ENCODE results near the gene WASHC2C. TPM values are rescaled to one million over a fixed set of nuclear protein-coding genes. Genes with fewer than 3 reads are reported as not detected.
"Not testable (repeated sequence)": the region's sequence is repeated elsewhere in the genome, so short reads cannot be mapped to it uniquely, and the experiment has no call there.

The WASHC2C gene
- total RNA-seq, 1 donor from 2014 or later: 53.3 TPM

DNA sequence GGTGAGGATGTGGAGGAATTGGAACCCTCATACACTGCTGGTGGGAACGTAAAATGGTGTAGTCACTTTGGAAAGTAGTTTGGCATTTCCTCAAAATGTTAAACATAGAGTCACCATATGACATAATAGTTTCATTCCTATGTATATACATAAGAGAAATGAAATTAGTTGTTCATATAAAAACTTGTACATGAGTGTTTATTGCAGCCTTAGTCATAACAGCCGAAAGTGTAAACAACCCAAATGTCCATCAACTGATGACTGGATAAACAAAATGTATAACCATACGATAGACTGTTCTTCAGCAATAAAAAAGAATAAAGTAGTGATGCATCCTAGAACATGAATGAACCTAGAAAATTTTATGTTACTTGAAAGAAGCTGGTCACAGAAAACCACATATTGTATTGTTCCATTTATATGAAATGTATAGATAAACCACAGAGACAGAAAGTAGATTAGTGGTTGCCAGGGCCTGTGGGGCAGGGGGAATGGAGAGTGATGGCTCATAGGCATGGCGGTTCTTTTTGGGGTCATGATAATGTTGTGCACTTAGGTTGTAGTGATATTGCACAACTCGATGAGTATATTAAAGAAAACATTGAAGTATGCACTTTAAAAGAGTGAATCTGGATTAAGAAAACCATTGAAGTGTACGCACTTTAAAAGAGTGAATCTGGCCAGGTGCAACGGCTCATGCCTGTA is 44.8 kb downstream of the WASHC2C start:
- not testable (repeated sequence) for H3K27me3 Mint-ChIP-seq (ENCODE audit: low read depth); H3K9me3 Mint-ChIP-seq (ENCODE audit: low read depth); DNase-seq (ENCODE audit: low spot score); H3K36me3 Mint-ChIP-seq (ENCODE audit: low read depth); H3K4me1 Mint-ChIP-seq (ENCODE audit: low read depth); H3K4me3 Mint-ChIP-seq (ENCODE audit: unreplicated experiment); H3K27ac Mint-ChIP-seq (ENCODE audit: unreplicated experiment)

DNA sequence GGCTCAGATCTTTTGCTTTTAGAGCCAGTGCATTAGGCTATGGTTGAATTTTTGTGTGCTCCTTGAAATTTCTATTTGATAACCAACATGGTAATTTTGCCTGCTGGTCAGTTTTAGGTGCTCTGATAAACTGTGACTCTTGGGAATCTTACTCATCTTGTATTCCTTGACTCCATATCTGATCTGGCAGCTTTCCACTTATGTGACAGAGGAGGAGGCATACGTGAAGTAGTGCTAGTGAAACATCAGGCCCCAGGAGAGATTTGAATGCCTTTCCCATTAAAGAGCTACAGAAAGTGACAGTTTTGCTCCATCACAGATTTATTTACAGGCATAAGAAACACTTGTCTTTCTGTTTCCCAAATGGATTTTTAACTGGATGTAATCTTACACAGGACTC is 59.2 kb downstream of the WASHC2C start:
- H3K27me3 Mint-ChIP-seq (ENCODE audit: low read depth); H3K4me1 Mint-ChIP-seq (ENCODE audit: low read depth); H3K9me3 Mint-ChIP-seq (ENCODE audit: low read depth); H3K27ac Mint-ChIP-seq (ENCODE audit: unreplicated experiment); DNase-seq (ENCODE audit: low spot score); H3K4me3 Mint-ChIP-seq (ENCODE audit: unreplicated experiment): not testable (repeated sequence)
- H3K36me3 Mint-ChIP-seq (ENCODE audit: low read depth): peaks cover 21% of the 10 kb centered on the region

DNA sequence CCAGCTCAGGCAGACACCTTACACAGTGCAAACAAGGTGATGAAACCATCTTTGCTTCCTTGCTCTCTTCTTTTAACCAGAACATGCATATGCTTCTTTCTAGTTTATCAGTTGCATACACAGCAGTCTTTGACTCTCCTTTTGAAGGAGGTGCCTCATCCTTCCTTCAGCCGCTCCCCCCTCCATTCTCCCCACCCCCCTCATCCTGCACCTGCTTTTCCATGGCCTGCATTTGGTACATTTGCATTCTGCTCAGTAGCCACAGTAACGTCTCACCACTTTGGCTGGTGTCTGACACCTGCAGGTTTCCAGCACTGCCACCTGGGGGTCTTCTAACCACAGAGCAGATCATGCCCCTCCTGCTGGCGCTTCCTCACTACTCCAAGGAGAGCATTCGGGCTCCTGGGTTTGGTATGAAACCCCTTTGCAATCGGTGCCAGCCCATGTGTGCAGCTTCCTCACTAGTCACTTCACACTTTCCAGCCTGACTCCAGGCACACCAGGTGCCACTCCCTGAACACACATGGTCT is 60.2 kb downstream of the WASHC2C start:
- H3K27me3 Mint-ChIP-seq (ENCODE audit: low read depth); H3K4me3 Mint-ChIP-seq (ENCODE audit: unreplicated experiment): not testable (repeated sequence)

DNA sequence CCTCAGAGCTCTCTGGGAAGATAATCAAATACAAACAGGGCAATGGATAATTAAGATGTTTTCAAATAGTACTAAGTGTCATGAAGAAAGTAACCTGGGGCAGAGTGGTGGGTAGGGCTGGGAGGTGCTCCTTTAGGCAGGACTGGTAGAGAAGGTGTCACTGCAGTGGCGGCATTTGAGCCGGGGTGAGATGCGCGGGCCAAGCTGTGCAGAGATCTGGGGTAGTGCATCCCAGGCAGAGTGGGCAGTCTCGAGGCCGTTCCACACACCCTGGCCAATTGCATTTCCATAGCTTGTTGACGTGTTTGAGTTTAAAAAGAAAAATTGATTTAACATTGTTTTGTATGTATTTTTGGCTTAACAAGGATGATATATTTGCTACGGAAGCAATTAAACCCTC is 62.9 kb downstream of the WASHC2C start:
- H3K9me3 Mint-ChIP-seq (ENCODE audit: low read depth); H3K4me1 Mint-ChIP-seq (ENCODE audit: low read depth); H3K4me3 Mint-ChIP-seq (ENCODE audit: unreplicated experiment); DNase-seq (ENCODE audit: low spot score); H3K27me3 Mint-ChIP-seq (ENCODE audit: low read depth); H3K27ac Mint-ChIP-seq (ENCODE audit: unreplicated experiment): not testable (repeated sequence)
- peaks cover 38% of the 10 kb centered on the region for H3K36me3 Mint-ChIP-seq (ENCODE audit: low read depth)

More for the DNA sequence above, 60.2 kb downstream of the WASHC2C start:
- H3K4me1 Mint-ChIP-seq (ENCODE audit: low read depth); H3K27ac Mint-ChIP-seq (ENCODE audit: unreplicated experiment); DNase-seq (ENCODE audit: low spot score); H3K9me3 Mint-ChIP-seq (ENCODE audit: low read depth): not testable (repeated sequence)
- peaks cover 26% of the 10 kb centered on the region for H3K36me3 Mint-ChIP-seq (ENCODE audit: low read depth)

DNA sequence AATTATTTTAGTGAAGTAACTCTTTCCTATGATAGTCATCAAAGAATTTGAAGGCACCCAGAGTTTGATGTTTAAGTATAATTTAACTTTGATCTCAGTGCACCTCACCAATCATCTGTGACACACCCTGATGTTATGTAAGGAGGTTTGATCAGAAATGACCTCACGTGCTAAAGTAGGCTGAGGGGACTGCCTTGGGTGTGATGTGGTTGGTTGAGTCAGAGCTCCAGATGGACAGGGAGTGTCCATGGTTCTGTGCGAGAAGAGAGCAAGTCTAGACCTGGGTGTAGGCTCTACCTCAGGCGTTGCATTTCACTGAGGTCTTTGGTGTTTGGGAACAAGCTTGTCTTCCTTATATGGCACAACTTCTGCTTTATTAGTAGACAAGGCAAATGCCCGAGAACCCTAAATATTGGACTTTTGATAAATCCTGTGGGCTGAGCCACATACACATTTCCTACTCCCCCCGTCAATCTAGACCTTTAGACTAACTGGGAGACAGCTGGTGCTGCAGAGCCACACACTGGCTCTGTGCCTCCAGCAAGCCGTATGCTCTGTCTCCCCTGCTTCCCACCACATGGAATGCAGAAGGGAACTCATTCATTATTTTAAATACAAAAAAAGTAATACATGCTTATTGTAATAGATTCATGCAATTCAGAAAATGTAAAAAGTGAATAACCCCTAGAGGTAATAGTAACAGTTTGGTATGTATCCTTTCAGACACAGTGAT is 63.8 kb downstream of the WASHC2C start:
- H3K27me3 Mint-ChIP-seq (ENCODE audit: low read depth); H3K4me3 Mint-ChIP-seq (ENCODE audit: unreplicated experiment); H3K27ac Mint-ChIP-seq (ENCODE audit: unreplicated experiment); DNase-seq (ENCODE audit: low spot score); H3K9me3 Mint-ChIP-seq (ENCODE audit: low read depth); H3K4me1 Mint-ChIP-seq (ENCODE audit: low read depth): not testable (repeated sequence)
- H3K36me3 Mint-ChIP-seq (ENCODE audit: low read depth): peaks cover 38% of the 10 kb centered on the region

DNA sequence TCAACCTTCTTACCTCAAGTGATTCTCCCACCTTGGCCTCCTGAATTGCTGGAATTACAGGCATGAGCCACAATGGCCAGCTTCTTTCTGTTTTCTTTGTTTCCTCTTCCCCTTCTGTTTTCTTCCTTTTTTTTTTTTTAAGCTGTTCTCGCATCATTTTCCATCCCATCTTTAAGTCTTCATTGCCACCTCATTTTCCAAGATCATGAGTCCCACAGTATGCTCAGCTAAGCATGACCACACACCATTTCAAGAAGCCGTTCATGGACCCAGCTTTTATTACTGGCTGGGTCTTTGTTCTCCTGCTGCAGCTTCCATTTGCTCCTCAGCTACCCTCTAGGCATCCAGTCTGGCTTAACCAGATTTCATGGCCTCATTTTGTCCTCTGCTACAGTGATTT is 67.7 kb downstream of the WASHC2C start:
- H3K27ac Mint-ChIP-seq (ENCODE audit: unreplicated experiment); H3K4me1 Mint-ChIP-seq (ENCODE audit: low read depth): not testable (repeated sequence)

DNA sequence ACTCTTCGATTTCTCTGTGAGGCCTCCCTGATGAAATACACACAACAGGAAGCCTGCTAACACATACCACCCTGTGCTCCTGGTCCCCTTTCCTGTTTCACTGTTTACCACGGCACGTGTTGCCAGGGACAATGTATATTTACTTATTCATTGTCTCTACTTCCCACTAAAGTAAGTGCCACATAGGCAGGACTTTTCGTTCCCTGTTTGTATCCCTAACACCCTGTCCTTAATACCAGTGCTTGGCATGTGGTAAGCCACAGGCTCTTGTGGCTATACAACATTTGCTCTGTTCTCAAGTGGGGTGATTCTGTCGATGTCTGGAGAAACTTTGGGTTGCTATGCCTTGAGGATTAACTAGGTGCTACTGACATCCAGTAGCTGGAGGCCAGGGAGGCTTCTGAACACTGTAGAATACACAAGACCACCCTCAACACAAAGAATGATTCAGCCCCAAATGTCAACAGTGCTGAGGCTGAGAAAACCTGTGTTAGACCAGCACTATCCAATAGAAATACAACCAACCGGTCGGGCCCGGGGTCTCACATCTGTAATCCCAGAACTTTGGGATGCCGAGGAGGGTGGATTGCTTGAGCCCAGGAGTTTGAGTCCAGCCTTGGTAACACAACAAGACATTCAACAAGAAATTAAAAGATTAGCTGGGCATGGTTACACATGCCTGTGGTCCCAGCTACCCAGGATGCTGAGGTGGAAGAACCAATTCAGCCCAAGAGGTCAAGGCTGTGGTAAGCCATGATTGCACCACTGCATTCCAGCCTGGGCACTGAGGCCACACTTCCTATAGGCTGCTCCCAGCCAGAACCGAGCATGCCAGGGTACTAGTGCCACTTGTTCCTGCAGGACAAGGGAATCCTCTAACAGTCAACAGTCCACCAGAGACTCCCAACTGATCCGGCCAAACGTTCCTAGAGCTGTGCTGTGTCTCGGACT is 76.3 kb downstream of the WASHC2C start:
- not testable (repeated sequence) for H3K36me3 Mint-ChIP-seq (ENCODE audit: low read depth); H3K4me1 Mint-ChIP-seq (ENCODE audit: low read depth); DNase-seq (ENCODE audit: low spot score); H3K9me3 Mint-ChIP-seq (ENCODE audit: low read depth); H3K4me3 Mint-ChIP-seq (ENCODE audit: unreplicated experiment); H3K27ac Mint-ChIP-seq (ENCODE audit: unreplicated experiment)
- H3K27me3 Mint-ChIP-seq (ENCODE audit: low read depth): peaks cover 17% of the 10 kb centered on the region

More for the DNA sequence above, 67.7 kb downstream of the WASHC2C start:
- H3K36me3 Mint-ChIP-seq (ENCODE audit: low read depth): peaks cover 27% of the 10 kb centered on the region
- H3K9me3 Mint-ChIP-seq (ENCODE audit: low read depth); H3K4me3 Mint-ChIP-seq (ENCODE audit: unreplicated experiment); DNase-seq (ENCODE audit: low spot score); H3K27me3 Mint-ChIP-seq (ENCODE audit: low read depth): not testable (repeated sequence)

DNA sequence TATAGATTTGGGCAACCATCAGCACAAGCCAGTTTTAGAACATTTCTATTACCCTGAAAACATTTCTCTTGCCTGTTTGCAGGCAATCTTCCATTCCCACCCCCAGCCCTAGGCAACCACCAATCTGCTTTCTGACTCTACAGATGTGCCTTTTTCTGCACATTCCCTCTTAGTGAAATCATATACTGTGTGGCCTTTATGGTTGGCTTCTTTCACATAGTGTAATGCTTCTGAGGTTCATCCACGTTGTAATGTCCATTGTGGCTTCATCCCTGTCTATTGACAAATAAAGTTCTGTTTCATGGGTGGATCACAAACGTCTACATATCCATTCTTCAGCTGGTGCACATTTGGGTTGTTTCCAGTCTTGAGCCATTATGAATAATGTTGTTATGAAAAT is 77.9 kb downstream of the WASHC2C start:
- not testable (repeated sequence) for H3K27ac Mint-ChIP-seq (ENCODE audit: unreplicated experiment); H3K4me3 Mint-ChIP-seq (ENCODE audit: unreplicated experiment); H3K4me1 Mint-ChIP-seq (ENCODE audit: low read depth); DNase-seq (ENCODE audit: low spot score); H3K9me3 Mint-ChIP-seq (ENCODE audit: low read depth); H3K36me3 Mint-ChIP-seq (ENCODE audit: low read depth)
- peaks cover 21% of the 10 kb centered on the region for H3K27me3 Mint-ChIP-seq (ENCODE audit: low read depth)
